HG03565 (cell line): ENCODE measurements around the gene ICOSLG.
"Not testable (repeated sequence)": the region's sequence is repeated elsewhere in the genome, so short reads cannot be mapped to it uniquely, and the experiment has no call there.

Experiments
- ATAC-seq: cut with Tn5 transposase; IDR thresholded peaks from one replicate; pipeline ENCODE4 v1.9.1; 2021; ENCODE audit warnings: mild to moderate bottlenecking, moderate library complexity; ENCODE audit not compliant: unreplicated experiment

The ICOSLG gene

GRCh38 chr21:44184862-44185261 lies 55.9 kb downstream of the ICOSLG start:
- ATAC-seq: not testable (repeated sequence)

GRCh38 chr21:44182202-44182601 lies 58.5 kb downstream of the ICOSLG start:
- ATAC-seq: not testable (repeated sequence)

- ATAC-seq: not testable (repeated sequence)
These were observed 59.2 kb downstream of the ICOSLG start for GRCh38 chr21:44181506-44181905.

- not testable (repeated sequence) for ATAC-seq
These were observed 64.6 kb downstream of the ICOSLG start for GRCh38 chr21:44176127-44176526.

GRCh38 chr21:44175189-44175588 lies 65.6 kb downstream of the ICOSLG start:
- not testable (repeated sequence) for ATAC-seq
